ENCODE measurements around the gene FAM171A1.
"Not testable (repeated sequence)": the region's sequence is repeated elsewhere in the genome, so short reads cannot be mapped to it uniquely, and the experiment has no call there.

Gene FAM171A1

DNA sequence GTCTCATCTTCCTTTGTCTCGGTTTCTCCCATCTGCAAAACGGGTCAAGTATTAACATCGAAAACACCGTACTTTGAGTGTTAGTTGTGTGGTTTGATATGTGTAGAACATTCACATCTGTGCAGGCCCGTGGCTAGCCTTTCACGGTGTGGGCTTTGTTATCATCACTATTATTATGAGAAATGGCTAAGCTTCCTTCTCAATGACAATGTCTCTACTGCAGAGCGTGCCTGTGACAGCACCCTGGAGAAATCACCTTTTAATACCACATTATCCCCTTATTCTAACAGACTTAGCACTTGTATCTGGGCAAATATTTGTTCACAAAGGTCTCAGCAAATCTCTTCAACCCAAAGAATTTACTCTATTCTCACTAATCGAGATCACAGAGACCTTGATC, 55.8 kb downstream of the FAM171A1 start:
- no peak for DNase-seq

DNA sequence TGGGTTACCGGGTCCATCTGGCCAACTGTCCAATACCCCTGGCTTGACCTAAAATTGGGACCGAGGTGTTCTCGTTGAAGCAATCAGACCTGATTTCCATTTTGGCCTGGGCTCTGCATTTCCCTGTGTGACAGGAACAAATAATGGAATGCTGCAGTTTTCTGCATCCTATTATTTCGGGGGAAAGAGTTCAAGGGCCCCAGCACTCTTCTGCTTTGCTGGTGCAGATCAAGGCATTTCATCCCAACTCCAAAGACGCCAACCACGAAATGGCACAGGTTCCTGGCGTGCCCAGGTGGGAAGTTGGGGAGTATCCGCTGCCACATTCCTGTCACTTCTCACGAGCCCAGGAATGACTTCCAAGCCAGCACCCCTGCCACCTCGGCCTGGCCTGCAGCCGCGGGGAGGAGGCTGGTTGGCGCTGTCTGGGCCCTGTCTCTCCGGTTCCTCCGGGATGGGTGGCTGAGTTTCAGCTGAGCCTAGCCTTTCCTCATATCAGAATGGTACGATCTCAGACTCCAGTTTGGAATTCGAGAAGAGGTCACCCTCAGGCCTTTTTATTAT, 56.5 kb downstream of the FAM171A1 start:
- no peak for DNase-seq

DNA sequence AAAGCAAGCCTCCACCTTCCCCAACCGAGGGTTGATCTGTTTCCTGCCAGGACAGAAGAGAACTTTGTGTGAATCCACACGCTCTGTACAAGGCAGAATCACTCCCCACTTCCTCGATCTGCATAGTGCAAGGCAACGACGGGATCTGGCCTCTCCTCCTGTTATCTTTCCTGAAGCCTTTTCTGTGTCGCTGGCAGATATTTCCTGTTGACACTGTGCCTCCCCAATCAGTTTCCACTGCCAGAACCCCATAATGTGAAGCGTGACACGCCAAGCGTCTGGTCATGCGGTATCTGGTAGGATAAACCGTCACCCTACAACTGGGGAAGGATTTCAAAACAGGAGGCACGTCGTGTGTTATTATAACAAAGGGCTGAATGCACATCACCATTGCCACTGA, 57.2 kb downstream of the FAM171A1 start:
- DNase-seq, result no peak

DNA sequence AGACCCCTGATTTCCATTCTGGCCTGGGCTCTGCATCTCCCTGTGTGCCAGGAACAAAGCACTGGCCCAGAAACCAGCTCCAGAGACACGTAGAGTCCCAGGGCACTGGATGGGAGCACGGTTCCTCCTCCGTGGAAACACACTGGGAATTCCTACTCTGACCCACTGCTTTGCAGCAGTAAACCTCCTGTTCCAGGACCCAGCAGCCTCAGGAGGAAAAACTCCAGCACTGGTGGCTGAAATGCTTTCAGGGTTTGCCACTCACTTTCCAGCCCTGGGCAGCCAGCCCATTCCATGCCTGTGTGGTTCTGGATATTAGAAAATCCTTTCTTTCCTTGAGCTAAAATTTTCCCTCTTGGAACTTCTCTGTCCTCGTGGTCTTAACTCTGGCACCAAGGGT, 58.0 kb downstream of the FAM171A1 start:
- DNase-seq, result no peak

DNA sequence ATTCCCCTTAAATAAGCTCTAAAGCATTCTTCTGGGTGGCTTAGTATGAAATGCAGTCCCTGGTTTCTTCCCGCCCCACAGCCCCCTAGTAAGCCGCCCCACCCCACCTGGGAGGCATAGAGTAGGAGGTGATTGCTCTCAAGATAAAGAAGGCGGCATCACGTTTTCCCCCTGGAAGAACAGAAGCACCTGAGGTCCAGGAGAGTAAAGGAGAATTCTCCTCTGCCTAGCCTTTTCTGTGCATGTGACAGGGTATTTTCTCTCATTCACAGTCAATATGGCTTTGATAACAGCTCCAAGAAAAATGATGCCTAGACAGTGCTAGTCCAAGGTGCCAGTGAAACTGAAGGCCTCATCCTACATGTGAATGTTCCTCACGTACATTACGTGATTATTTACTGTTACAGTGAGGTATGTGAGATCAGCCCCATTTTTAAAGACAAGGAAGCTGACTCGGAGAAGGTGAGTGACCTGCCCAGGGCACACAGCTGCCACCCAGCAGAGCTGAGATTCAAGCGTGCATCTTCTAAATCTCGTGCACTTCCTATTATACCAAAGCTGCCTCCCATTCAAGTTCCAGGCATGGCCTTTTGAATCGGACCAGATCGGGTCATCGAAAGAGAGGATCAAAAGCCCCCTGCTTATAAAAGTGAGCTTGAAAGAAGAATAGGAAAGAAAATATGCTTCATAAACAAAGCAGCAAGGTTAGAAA, 59.4 kb downstream of the FAM171A1 start:
- DNase-seq, result no peak

DNA sequence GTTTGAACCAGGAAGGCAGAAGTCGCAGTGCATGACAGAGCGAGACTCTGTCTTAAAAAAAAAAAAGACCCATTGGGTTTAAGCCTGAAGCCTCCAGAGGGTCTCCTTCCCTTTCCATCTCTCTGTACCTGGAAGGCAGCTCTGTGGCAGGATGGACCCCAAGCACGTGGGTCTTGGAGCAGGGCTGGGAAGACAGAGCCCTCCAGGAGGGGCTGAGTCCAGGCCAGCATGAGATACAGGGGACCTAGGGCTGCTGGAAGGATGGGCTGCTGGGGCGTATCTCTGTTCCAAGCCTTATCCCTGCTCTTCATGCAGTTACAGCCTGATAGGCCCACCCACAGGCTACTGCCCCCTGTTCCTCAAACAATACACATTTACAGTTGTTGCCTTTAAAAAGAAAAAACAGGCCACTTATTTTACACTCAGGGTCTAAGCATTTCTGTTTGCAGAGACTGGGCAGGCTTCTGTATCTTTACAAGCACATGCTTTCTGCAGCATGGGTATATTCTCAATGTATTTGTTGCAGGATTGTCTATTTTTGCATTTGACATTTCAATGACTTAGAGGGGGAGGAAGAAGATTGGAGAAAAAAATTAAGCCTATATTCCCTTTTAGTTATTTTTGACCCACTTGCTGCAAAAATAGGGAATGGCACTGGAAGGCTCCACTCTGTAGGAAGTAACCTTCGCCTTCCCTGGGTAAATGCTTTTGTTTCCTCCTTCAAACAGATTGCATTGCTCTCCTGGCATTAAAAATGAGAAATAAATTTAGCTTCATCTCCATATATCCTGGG, 60.1 kb downstream of the FAM171A1 start:
- DNase-seq, result no peak

DNA sequence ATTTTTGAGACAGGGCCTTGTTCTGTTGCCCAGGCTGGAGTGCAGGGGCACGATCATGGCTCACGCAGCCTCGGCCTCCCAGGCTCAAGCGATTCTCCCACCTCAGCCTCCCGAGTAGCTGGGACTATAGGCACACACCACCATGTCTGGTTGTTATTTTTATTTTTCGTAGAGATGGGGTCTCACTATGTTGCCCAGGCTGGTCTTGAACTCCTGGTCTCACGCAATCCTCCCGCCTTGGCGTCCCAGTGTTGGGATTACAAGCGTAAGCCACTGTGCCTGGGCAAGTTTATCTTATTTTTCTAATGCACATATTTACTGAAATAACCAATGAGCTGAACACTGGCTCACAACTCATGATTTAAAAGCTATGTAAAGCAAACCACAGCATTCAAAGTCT, 61.9 kb downstream of the FAM171A1 start:
- no peak for DNase-seq

DNA sequence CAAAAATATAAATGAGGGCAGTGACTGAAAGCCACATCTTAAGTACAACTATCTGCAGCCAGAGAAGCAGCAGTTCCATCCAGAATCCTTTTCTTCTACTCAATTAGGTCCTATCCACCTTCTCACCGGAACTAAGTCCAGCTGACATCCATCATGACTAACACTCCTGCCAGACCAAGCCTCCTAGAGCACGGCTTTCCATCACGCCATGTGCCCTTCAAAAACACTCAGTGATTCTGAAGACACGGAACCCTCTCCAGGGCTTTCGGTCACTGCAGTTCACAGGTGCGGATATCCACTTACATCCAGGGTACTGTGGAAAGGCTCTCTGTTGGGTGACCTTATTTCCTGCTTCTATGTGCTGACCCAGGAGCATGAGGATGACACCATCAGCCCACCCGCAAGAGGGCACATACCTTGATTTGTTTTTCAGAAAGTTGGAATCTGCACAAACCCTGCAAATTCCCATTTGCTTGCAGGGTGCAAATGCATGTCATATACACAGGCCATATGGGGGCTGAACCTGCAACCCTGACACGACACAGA, 64.3 kb downstream of the FAM171A1 start:
- no peak for DNase-seq

DNA sequence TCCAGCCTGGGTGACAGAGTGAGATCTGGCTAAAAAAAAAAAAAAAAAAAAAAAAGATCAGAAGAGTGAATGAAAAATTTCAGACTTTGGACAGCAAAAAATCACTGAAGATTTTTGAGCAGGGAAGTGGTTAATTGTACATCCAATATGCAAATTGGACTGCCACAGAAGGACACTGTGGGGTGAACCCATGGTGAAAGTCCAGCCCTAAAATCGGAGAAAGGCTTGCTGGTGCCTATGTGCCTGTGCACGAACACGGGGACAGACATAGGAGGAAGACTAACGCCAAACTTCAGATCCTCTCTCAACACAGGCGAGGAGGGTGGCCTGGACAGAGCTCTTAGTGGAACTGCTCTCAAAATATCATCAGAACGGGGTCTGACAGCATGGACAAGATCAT, 65.5 kb downstream of the FAM171A1 start:
- DNase-seq, result no peak

DNA sequence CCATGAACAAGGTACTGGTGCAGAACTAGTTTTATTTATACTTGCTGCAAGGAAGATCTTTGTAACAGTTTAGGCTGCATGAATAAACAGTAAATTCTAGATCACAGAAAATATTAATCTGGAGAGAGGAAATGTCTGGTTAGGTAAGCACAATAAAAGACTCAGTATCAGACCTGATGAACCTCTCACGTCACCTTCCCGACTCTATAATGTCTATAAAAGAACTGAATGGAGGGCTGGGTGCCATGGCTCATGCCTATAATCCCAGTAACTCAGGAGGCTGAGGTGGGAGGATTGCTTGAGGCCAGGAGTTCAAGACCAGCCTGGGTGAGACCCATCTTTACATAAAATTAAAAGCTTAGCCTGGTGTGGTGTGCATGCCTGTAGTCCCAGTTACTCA, 65.9 kb downstream of the FAM171A1 start:
- DNase-seq, result no peak

DNA sequence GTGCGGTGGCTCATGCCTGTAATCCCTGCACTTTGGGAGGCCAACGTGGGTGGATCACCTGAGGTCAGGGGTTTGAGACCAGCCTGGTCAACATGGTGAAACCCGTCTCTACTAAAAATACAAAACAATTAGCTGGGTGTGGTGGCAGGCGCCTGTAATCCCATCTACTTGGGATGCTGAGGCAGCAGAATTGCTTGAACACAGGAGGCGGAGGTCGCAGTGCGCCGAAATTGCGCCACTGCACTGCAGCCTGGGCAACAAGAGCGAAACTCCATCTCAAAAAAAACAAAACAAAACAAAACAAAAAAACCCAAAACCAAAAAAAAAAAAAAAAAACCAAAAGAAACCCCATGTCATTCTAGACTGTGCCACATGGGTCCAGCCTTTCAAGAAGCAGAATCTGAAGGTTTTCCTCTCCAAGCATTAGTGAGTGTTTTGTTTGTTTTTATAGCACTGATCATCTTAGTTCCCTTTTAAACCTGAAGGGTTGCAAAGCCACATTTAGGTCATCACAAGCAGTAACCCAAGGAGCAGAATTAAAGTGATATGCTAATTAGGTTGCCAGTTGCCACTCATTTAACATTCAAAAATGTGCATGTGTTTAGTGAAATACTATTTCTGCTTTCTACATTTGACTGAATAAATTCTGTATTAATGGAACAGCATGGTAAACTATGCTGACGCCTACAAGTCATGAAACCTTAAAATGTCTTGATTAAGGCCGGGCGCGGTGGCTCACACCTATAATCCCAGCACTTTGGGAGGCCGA, 68.7 kb downstream of the FAM171A1 start:
- not testable (repeated sequence) for DNase-seq

DNA sequence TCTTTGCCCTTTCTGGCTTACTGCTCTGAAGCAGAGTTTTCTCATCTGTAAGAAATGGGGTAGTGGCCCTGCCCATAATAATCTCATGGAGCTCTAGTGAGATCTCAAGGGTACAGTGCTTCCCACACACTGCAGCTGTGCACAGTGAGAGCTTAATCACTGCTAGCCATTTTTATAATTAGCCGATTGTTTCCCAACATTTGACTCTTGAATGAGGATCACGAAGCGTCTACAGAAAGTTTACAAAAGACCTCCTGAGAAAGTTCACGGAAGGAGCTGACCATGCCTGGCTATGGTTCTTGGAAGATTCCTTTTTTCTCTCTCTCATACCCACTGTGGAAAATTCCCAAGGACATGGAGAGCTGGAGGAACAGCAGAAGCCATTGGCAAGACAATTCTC, 70.4 kb downstream of the FAM171A1 start:
- no peak for DNase-seq

DNA sequence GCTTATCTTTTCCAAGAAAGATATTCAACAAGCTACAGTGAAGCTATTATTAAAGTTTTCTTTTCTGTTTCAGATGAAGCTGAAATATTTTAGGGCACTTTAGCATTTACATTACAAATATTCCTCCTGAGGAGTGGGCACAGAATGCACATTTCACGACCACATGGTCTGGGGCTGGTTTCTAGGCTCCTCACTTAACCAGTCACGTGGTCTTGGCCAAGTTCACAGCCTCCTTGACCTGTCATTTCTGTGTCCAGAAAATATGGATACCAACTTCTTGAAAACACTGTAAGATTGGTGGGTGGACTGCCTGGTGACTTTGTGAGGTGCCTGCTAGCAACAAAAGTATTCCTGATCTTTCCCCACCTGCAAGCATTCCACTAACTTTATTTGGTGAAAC, 70.9 kb downstream of the FAM171A1 start:
- DNase-seq, result no peak

DNA sequence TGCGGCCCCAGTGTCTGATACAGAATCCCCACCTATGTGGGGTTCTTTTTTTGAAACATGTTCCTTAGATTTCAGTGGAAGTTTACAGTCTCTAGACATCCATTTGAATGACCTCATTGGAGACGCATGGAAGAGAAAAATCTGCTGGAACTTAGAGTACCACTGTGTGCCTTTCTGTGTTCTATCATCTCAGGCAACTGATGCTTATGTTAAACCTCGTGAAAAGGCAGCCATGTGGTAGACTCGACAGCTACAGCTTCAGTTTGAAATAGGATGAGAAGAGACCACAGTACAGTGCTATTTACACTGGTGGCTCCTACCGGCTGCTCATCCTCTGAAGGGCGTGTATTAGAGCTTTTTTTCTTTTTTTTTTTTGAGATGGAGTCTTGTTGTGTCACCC, 74.4 kb downstream of the FAM171A1 start:
- DNase-seq, result no peak

DNA sequence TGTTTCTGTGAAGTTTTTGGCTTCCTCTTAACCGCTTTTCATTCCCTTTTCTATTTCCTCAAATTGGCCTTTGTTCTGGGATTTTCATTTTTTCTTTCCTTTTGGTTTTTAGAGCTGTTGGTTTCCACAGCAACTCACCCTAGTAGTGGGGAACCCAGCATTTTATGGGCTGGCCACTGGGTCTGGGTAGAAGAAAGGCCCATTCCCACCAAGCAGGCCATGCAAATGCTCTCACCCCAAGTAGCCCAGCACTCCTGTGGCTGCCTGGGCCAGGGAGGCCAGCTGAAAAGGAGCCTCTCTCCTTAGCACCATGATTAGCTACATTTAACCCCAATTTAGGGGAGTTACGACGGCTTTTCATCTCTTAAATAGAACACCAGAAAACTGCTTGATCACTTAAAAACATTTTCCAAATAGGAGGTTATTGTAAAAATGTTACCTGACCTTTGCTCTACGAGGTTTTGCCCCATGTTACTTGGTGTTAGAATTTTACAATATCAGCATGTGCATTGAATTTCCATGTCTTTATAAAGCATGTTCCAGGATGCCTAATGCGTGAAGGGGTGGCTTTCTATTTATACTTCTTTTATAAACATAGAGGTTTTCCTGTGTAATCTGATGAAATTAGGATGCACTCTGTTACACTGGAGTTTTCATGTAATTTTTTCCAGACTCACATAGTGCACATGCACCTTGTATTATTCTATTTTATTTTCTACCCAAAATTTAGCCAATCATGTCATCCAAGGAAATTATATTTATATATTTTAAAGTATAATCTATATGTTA, 75.4 kb downstream of the FAM171A1 start:
- no peak for DNase-seq

DNA sequence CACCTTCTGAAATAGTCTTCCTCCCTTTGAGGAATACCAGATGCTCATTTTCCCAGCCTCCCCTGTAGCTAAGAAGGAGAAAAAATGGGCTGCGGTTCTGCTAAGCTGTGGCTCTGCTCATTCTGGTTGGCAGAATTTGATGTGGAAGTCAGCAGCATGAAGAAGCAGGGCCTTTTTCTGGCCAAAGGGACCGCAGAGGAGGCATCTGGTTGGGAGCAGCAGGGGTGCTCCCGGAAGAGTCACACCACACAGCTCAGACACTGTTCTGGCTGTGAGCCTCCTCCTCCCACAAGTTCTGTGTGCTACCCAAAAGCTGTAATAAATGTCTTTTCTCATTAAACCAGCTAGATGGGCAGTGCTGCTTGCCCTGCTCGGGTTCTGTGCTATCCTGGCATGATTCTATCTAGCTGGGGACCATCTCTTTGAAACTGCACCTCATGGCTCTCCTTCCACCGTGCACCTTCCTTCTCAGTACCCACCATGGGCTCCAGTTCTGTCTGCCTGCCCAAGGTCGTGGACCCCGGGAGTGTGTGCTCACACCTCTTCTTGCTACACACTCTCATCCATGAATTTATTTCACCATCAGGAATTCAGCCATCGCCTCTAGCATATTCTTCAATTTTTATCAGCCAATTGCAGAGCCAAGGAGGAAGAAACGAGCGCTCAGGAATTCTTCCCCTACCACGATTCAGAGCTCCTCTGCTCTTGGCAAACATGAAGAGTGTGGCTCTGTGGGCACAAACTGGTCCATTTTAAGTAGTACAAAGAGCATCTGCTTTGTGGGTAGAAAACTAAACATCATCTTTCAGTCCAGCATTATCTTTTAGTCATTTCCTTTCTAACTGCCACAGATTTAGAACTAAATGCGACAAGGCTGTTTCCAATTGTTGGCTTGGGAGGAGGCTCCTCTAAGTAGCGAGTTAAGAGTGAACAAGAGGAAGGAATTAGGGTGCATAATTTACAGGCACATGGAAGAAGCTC, 76.9 kb downstream of the FAM171A1 start:
- DNase-seq, result peak; percentile 24

DNA sequence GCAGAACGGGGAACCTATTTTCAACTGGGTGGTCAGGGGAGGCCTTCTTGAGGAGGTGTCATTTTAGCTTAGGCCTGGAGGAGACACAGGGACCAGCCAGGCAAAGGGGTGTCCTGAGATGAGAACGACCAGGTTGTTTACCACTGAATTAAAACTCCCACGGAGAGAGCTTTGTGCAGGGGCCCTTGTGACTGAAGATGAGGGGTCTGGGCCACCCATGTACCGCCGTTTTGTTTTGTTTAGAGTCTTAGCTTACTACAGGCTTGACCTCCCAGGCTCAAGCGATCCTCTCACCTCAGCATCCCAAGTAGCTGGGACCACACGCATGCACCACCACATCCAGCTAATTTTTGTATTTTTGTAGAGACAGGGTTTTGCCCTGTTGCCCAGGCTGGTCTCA, 80.4 kb downstream of the FAM171A1 start:
- no peak for DNase-seq

DNA sequence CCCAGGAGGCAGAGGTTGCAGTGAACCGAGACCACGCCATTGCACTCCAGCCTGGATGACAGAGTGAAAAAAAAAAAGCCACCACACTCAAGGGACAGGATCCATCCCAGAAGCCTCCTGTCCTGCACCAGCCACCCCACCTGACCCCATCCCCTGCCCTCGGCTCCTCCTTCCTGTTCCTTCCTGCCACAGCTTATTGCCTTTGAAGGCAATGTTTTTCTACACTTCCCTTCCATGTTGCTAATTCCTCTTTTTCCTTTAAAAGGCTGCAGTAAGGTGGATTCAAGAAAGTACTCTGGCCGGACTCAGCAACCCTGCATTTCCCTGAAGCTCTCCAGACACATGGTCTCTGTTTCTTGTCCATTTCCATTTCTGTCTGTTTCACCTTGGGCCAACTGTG, 80.9 kb downstream of the FAM171A1 start:
- no peak for DNase-seq

DNA sequence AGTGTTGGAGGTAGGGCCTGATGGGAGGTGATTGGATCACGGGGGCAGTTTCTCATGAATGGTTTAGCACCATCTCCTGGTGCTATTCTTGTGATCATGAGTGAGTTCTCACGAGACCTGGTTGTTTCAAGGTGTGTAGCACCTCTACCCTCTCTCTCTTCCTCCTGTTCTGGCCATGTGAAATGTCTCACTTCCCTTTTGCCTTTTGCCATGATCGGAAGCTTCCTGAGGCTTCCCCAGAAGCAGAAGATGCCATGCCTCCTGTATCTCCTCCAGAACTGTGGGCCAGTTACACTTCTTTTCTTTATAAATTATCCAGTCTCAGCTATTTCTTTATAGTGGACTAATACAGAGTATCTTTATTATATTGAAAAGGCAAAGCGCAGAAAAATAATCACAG, 90.1 kb downstream of the FAM171A1 start:
- DNase-seq, result no peak

DNA sequence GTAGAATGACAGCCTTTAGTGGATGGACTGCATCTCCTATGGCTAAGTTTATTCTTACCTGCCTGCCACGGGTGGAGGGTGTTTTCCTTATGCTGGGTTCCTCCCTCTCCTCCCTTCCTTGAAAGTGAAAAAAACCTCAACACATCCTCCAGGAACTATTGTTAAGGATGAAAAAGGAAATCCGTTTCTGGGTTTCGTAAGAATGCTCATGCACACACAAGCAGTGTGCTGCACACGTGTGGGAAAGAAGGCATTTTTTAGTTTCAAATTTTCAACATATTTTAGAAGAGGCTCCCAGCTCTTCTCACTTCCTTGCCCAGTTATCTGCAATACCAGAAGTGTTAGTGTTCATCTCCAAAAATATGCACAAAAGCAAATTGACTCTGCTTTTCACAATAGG, 90.6 kb downstream of the FAM171A1 start:
- peak; percentile 33 for DNase-seq

DNA sequence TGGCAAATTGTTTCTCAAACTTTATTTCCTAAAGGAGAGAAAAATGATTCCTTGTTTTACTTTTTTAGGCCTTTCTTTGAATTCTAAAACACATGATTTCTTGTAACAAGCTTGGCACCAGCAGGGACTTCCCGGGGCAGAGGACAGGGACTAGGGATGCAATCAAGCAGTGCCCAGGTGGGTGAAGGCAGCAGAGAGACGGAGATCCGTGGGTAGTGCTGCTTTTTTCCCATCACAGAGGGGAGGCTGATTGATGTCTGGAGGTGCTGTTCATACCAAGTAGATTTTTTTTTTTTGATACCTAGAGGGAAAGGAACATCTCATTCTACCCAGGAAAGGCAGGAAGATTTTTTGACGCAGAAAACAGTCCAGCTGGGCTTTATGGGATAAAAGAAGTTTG, 91.9 kb downstream of the FAM171A1 start:
- DNase-seq, result no peak
